ENCODE measurements around the gene THAP9.

Gene THAP9

GRCh38 chr4:82954212-82954611, 53.7 kb downstream of the THAP9 start:
- DNase-seq (ENCODE audit: extremely low read depth in 1 of 2, low read depth in 1 of 2), result no peak

DNA sequence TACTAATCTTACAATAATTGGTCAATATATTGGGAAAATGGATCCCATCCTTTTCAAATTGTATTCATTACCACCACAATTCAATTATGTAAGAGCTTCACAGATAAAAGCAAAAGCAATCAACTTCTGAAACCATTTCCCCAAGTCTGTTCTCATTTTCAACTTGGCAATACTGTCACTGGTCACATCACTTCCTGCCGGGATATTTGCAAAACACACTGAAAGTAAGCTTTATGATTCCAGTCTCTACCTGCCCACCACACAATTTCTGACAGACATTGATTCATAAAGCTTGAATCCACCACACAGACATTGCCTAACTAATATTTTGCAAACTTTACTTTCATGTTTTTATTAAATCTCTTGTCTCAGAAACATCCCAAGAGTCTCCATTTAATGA, 56.5 kb downstream of the THAP9 start:
- no peak for DNase-seq (ENCODE audit: extremely low read depth in 1 of 2, low read depth in 1 of 2)

DNA sequence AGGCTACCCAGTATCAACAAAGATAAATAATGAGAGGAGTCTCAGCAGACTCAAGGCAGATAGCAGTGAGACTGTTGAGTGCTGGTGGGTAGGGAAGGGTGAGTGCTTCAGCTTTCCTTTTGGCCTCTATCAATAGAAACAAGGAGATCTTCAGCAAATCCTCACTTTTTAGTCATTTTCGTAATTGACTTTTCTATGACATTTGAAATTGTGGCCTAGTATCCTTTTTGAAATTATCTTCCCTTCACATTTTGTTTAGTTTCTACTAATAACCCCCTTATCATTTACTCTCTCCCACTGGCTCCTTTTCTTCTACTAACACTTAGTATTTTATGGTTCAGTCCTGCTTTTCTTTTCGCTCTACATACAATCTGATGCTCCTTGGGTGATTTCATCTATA, 65.2 kb downstream of the THAP9 start:
- no peak for DNase-seq (ENCODE audit: extremely low read depth in 1 of 2, low read depth in 1 of 2)

DNA sequence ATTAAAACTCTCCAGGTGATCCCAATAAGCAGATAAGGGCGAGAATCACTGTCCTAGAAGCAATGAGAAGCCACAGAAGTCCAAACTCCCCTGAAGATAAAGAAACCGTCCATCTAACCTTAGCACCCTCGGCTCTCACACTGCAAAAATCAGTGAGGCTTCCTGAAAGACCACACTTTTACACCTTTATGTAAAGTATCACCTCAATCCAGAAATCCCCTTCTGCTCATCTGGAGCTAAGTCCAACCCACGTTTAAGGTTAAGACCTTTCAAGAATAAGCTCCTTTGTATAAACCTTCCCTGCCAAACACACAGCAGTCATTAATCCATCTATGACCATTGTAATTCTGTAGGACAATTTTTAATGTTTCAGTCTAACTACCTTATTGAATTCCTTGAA, 68.4 kb downstream of the THAP9 start:
- DNase-seq (ENCODE audit: extremely low read depth in 1 of 2, low read depth in 1 of 2), result no peak

- no peak for DNase-seq (ENCODE audit: extremely low read depth in 1 of 2, low read depth in 1 of 2)
Observed at GRCh38 chr4:82969414-82969813, 68.9 kb downstream of the THAP9 start.

Data from stimulated activated CD8-positive, alpha-beta memory T cell treated with anti-CD3 and anti-CD28 coated beads, Interleukin-7, amount 100 ng/mL, for 48 hours (primary cell).